Fibroblast of villous mesenchyme (primary cell): ENCODE data around the gene PSORS1C1. TPM values are rescaled to one million over a fixed set of nuclear protein-coding genes. Genes with fewer than 3 reads are reported as not detected.
"Not testable (repeated sequence)": the region's sequence is repeated elsewhere in the genome, so short reads cannot be mapped to it uniquely, and the experiment has no call there.

Experiments
- DNase-seq: peaks from one replicate; pipeline ENCODE4 v3.0.0-alpha.2; 2010; ENCODE audit warnings: low read depth
- H3K4me3 ChIP-seq: 2 replicates; pipeline ENCODE4 v1.5.1; 2011; ENCODE audit warnings: low read depth, mild to moderate bottlenecking, low read length
- total RNA-seq: library from RNA; depleted of rRNA; stranded (reverse); fragments of >200 nt; gene quantifications from 2 replicates; pipeline ENCODE4 v1.2.3, GENCODE V29; 2012
- TF ChIP-seq, protein P1 (sequence below): IDR thresholded peaks from 2 replicates; pipeline ENCODE4 v1.5.1; 2012; ENCODE audit warnings: low read depth, mild to moderate bottlenecking, low read length; ENCODE audit not compliant: insufficient read depth

The PSORS1C1 gene
- total RNA-seq, 1 donor, result 3.0 TPM

DNA sequence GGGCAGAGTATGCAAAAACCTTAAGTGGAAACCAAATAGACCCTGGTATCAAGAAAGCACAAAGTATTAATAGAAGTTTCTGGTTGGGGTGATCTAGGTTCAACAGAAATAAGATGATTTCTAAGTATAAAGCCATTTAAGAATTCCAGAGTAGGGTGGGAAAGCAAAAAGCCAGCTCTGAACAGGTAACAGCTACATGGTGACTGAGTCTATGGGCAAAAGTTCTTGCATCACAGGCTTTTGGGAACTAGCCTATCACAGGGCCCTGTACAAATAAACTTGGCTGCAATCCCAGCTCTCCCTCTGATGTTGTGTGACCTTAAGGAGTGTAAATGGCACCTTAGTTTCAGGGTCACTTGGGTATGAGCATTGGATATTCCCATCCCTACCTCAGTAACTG lies 49.3 kb downstream of the PSORS1C1 start:
- TF ChIP-seq, protein P1, sequence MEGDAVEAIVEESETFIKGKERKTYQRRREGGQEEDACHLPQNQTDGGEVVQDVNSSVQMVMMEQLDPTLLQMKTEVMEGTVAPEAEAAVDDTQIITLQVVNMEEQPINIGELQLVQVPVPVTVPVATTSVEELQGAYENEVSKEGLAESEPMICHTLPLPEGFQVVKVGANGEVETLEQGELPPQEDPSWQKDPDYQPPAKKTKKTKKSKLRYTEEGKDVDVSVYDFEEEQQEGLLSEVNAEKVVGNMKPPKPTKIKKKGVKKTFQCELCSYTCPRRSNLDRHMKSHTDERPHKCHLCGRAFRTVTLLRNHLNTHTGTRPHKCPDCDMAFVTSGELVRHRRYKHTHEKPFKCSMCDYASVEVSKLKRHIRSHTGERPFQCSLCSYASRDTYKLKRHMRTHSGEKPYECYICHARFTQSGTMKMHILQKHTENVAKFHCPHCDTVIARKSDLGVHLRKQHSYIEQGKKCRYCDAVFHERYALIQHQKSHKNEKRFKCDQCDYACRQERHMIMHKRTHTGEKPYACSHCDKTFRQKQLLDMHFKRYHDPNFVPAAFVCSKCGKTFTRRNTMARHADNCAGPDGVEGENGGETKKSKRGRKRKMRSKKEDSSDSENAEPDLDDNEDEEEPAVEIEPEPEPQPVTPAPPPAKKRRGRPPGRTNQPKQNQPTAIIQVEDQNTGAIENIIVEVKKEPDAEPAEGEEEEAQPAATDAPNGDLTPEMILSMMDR, result no peak
- peak; percentile 18 for DNase-seq
- no peak overlapping the region for H3K4me3 ChIP-seq

DNA sequence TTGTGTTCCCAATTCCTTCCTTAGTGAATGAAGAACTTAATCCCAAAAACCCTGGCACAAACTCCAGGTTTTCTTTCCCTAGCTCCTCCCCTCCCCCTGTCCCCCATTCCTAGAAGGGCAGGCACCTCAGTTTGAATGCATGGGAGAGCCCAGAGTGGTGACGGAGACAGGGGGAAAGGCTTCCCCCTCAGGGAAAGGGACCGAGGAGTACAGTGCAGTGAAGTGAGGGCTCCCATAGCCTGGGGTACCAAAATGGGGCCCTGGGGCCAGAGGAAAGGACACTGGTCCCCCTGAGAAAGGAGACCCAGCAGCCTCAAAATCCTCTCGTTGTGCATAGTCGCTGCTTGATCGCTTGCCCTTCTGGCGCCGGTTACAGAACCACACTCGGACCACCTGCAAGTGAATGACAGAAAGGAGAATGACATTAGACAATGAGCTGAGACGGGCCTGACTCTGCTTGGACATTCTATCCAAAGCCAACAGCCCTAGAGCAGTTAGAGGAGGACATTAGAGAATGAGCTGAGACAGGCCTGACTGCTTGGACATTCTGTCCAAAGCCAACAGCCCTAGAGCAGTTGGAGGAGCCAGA lies 50.0 kb downstream of the PSORS1C1 start:
- not testable (repeated sequence) for DNase-seq, H3K4me3 ChIP-seq

DNA sequence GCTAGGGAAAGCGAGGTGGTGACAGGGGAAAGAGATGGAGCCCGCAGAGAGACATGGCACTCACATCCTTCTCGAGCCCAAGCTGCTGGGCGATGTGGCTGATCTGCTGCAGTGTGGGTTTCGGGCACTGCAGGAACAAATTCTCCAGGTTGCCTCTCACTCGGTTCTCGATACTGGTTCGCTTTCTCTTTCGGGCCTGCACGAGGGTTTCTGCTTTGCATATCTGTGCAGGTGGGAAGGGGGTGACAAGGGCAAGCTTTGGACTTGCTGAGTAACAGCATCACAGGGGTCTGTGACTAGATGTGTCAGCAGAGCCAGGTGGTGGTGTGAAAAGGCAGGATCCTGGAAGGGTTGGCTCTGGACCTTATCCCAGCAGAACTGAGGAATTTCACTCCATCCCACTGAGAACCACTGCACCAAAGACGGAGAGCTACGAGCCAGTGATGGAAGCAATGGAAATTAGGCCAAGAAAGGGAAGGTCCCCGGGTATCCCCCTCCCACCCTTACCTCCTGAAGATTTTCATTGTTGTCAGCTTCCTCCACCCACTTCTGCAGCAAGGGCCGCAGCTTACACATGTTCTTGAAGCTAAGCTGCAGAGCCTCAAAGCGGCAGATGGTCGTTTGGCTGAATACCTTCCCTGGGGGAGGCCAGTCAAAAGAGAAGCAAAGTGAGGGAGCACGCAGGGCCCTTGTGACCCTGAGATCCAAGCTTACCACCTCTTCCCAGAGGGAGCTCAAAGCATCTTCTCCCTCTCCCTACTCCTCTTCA lies 50.6 kb downstream of the PSORS1C1 start:
- not testable (repeated sequence) for H3K4me3 ChIP-seq, DNase-seq

DNA sequence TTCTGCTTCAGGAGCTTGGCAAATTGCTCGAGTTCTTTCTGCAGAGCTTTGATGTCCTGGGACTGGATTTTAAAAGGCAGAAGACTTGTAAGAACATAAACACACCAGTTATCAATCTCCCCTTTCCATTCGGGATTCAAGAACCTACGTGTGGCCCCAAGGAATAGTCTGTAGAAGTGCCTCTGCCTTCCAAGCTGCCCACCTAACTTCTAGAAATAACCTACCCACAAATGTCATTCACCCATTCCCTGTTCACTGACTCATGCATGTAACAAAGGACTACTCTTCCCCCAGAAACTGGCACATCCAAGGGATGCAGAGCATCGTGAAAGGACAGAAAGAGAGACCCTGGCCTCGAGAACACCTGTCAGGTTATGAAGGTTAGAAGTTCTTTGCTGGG lies 51.4 kb downstream of the PSORS1C1 start:
- TF ChIP-seq, protein P1, result no peak
- no peak overlapping the region for H3K4me3 ChIP-seq
- DNase-seq, result no peak

DNA sequence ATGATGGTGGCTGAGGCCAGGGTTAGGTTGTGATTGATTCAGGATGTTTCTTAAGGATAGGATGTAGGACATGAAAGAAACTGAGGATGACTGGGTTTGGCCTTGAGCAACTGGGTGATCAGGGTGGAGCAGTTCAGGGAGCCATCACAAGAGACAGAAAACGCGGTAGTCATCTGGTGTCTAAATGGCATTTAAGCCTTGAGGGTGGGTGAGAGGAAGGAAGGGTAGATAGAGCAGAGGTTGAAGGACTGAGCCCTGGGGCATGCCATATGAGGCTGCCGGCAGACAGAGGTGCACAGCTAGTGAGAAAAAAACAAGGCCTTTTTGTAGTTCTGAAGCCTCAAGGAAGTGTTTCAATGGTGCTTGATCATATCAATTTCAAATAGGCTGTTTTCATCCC lies 54.0 kb downstream of the PSORS1C1 start:
- H3K4me3 ChIP-seq, result no peak overlapping the region
- TF ChIP-seq, protein P1, result no peak
- no peak for DNase-seq

DNA sequence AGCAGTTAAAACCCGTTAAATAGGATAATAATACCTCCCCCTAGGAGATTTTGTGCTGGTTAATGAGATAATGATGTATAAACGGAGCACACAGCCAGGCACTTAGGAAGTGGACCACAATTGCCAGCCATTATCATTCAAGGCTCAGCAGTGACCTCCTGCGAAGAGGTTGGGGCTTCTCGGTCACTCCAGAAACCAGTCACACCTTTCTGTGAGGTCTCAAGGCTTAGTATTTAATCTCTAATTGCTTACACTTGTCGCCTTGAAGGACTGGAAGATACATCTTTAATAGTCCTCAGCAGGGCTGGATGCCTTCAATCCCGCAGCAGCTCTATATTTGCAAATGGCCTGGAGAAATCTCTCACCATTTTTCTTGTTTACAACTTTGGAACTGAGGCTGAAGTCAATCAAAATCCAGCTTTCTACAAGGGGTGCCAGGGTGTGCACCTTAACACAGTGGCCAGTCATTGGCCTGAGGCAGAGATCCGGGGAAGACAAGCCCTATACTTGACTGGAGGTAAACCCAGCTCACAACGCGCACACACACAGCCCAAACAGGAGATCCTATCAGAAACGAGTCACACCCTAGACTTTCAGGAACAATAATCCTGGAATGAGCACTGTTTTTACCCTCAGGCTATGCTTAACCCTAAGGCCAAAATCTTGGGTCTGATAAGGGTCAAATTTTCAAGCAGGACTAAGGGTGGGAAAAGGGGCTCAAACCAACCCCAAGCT lies 54.7 kb downstream of the PSORS1C1 start:
- no peak overlapping the region for H3K4me3 ChIP-seq
- TF ChIP-seq, protein P1, result no peak
- no peak for DNase-seq

DNA sequence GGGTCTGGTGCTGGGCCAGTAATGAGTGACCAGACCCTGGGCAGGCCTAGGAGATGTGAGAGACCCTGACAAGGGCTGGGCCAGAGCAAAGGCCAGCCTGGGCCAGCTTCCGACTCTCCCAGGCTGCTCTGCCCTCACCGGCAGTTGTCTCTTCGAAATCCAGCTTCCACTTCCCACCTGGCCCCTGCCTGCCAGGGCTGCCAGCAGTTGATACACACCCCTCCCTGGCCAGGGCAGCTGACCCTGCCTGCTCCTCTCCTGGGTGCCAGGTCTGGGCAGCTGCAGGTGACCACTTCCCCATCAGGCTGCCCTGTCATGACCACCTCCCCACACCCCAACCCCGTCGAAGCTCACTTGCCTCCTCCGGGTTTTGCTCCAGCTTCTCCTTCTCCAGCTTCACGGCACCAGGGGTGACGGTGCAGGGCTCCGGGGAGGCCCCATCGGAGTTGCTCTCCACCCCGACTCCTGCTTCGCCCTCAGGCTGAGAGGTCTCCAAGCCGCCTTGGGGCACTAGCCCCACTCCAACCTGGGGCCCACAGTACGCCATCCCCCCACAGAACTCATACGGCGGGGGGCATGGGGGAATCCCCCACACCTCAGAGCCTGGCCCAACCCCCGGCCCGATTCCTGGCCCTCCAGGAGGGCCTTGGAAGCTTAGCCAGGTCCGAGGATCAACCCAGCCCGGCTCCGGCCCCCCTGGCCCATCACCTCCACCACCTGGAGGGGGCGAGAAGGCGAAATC lies 55.4 kb downstream of the PSORS1C1 start:
- H3K4me3 ChIP-seq, DNase-seq: not testable (repeated sequence)

DNA sequence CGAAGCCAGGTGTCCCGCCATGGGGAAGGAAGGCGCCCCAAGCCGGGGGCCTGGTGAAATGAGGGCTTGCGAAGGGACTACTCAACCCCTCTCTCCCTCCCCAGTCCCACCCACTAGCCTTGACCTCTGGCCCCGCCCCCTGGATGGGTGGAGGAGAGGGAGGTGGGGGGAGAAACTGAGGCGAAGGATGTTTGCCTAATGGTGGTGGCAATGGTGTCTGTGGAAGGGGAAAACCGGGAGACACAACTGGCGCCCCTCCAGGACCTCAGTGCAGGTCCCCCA lies 55.9 kb downstream of the PSORS1C1 start, which contains the start of gene POU5F1:
Gene POU5F1 (minus strand): TSS at position 83 of the 282 bp plus-strand sequence. CDS start 62 bp downstream, at position 21.
- TF ChIP-seq, protein P1, result no peak
- H3K4me3 ChIP-seq, result no peak within 1 kb of the TSS
- no peak for DNase-seq
